ENCODE measurements around the gene DGCR2. TPM values are rescaled to one million over a fixed set of nuclear protein-coding genes. Genes with fewer than 3 reads are reported as not detected.

Gene DGCR2
- total RNA-seq, 4 donors from 2014 or later = 42.5 to 75.2 (median 50.8) TPM

GRCh38 chr22:19065298-19065859 lies 56.8 kb downstream of the DGCR2 start:
- Histone ChIP-seq H3K4me3 (no peak overlapping the region), H3K27me3 (no peaks in the 10 kb centered on the region), H3K27ac (no peak overlapping the region), H3K9me3 (no peaks in the 10 kb centered on the region), H3K36me3 (peaks cover 20 to 100% (median 49%) of the 10 kb centered on the region in 3 donors), H3K4me1 (peaks cover 0 to 36% (median 10%) of the 10 kb centered on the region in 3 donors)
- intact Hi-C loops (cut with DNase I) = no loop called here
- 82 to 91% methylated on average over 8 of the region's 8 CpGs for WGBS, 2 donors
- DNase-seq = no peak
- TF ChIP-seq CTCF (IDR thresholded peaks at IDR 0.05) (no peak), POLR2A (IDR thresholded peaks at IDR 0.05) (no peak)

GRCh38 chr22:19064354-19065054 lies 57.7 kb downstream of the DGCR2 start:
- Histone ChIP-seq H3K36me3 (peaks cover 20 to 100% (median 56%) of the 10 kb centered on the region in 3 donors), H3K4me3 (no peak overlapping the region), H3K27me3 (no peaks in the 10 kb centered on the region), H3K27ac (no peak overlapping the region), H3K9me3 (no peaks in the 10 kb centered on the region), H3K4me1 (peaks cover 0 to 43% (median 16%) of the 10 kb centered on the region in 3 donors)
- no peak for DNase-seq
- intact Hi-C loops (cut with DNase I) = no loop called here
- TF ChIP-seq POLR2A (IDR thresholded peaks at IDR 0.05) (no peak), CTCF (IDR thresholded peaks at IDR 0.05) (no peak)
- WGBS, 2 donors = 90 to 92% methylated on average over 2 to 6 of the region's 19 CpGs

- peaks cover 26 to 100% (median 57%) of the 10 kb centered on the region in 3 donors for H3K36me3 ChIP-seq
- TF ChIP-seq POLR2A (IDR thresholded peaks at IDR 0.05) = no peak
- TF ChIP-seq CTCF (IDR thresholded peaks at IDR 0.05) = no peak
- peaks cover 0 to 49% (median 16%) of the 10 kb centered on the region in 3 donors for H3K4me1 ChIP-seq
- no peak for DNase-seq
- no peaks in the 10 kb centered on the region for H3K27me3 ChIP-seq
- H3K27ac ChIP-seq = no peak overlapping the region
- 73 to 89% methylated on average over 3 to 7 of the region's 8 CpGs for WGBS, 2 donors
- H3K9me3 ChIP-seq = no peaks in the 10 kb centered on the region
- H3K4me3 ChIP-seq = no peak overlapping the region
- intact Hi-C loops (cut with DNase I) = no loop called here
These were observed 58.4 kb downstream of the DGCR2 start for GRCh38 chr22:19063581-19064353.

GRCh38 chr22:19062943-19063308 lies 59.3 kb downstream of the DGCR2 start:
- no peaks in the 10 kb centered on the region for H3K27me3 ChIP-seq
- H3K27ac ChIP-seq = no peak overlapping the region
- H3K4me3 ChIP-seq = no peak overlapping the region
- H3K4me1 ChIP-seq = peaks cover 0 to 57% (median 16%) of the 10 kb centered on the region in 3 donors
- intact Hi-C loops (cut with DNase I) = no loop called here
- no peak for TF ChIP-seq POLR2A (IDR thresholded peaks at IDR 0.05)
- no peak for TF ChIP-seq CTCF (IDR thresholded peaks at IDR 0.05)
- H3K9me3 ChIP-seq = no peaks in the 10 kb centered on the region
- 77 to 96% methylated on average over 3 to 4 of the region's 8 CpGs for WGBS, 2 donors
- no peak for DNase-seq
- peaks cover 27 to 100% (median 52%) of the 10 kb centered on the region in 3 donors for H3K36me3 ChIP-seq

Data from esophagus squamous epithelium (tissue), 5 donors.